CD14-positive monocyte (primary cell): ENCODE measurements around the gene TRIM59. TPM values are rescaled to one million over a fixed set of nuclear protein-coding genes. Genes with fewer than 3 reads are reported as not detected.

Experiments
- DNase-seq, 3 donors: peaks; one replicate each; pipeline ENCODE4 v3.0.0-alpha.2; 2011 to 2022
- H2AFZ ChIP-seq: 2 replicates; pipeline ENCODE4 v1.6.0; 2012; ENCODE audit warnings: mild to moderate bottlenecking, low read depth, low read length, inconsistent platforms; ENCODE audit not compliant: insufficient read depth, poor library complexity, severe bottlenecking
- H3K27ac ChIP-seq, 2 donors: 1 replicate in 1 of 2; 2 replicates in 1 of 2; pipeline ENCODE4 v1.5.1; 2012 to 2013; ENCODE audit warnings: low read length in 2 of 2, control low read depth in 1 of 2, inconsistent platforms in 1 of 2, low read depth in 1 of 2, mild to moderate bottlenecking in 1 of 2
- H3K27me3 ChIP-seq, 2 donors: one replicate each; pipeline versions ENCODE4 v1.6.0 to v1.6.1; 2011 to 2013; ENCODE audit warnings: low read length in 2 of 2; ENCODE audit not compliant: control insufficient read depth in 2 of 2, insufficient read depth in 2 of 2
- H3K36me3 ChIP-seq, 2 donors: replicated peaks in 1 of 2; 1 replicate in 1 of 2; 2 replicates in 1 of 2; pipeline versions ENCODE4 v1.5.1 to v1.6.1; 2012 to 2013; ENCODE audit warnings: low read length in 2 of 2, control low read depth in 1 of 2, inconsistent platforms in 1 of 2, mild to moderate bottlenecking in 1 of 2; ENCODE audit not compliant: insufficient read depth in 2 of 2, control insufficient read depth in 1 of 2
- H3K4me1 ChIP-seq, 2 donors: 1 replicate in 1 of 2; 2 replicates in 1 of 2; pipeline versions ENCODE4 v1.5.1 to v1.6.1; 2012 to 2013; ENCODE audit warnings: low read length in 2 of 2, control low read depth in 1 of 2, inconsistent platforms in 1 of 2, mild to moderate bottlenecking in 1 of 2, moderate library complexity in 1 of 2; ENCODE audit not compliant: insufficient read depth in 2 of 2, control insufficient read depth in 1 of 2
- H3K4me2 ChIP-seq: replicated peaks from 2 replicates; pipeline ENCODE3; 2012; ENCODE audit warnings: low read length, moderate library complexity, mild to moderate bottlenecking; ENCODE audit not compliant: poor library complexity, severe bottlenecking; ENCODE audit errors: extremely low read depth
- H3K4me3 ChIP-seq, 3 experiments: fragments of 200-600 bp in 1 of 3; sonication (generic) in 1 of 3; replicated peaks in 1 of 3; 1 replicate in 2 of 3; 2 replicates in 1 of 3; pipeline ENCODE4 v1.5.1; 2011 to 2013; ENCODE audit warnings: low read length in 3 of 3, mild to moderate bottlenecking in 3 of 3, control low read depth in 2 of 3, low read depth in 2 of 3, inconsistent platforms in 1 of 3, moderate library complexity in 1 of 3
- H3K79me2 ChIP-seq: 2 replicates; pipeline ENCODE4 v1.6.0; 2012; ENCODE audit warnings: mild to moderate bottlenecking, control low read depth, inconsistent platforms, low read length, moderate library complexity; ENCODE audit not compliant: insufficient read depth
- H3K9ac ChIP-seq: 2 replicates; pipeline ENCODE4 v1.6.0; 2017; ENCODE audit warnings: low read length, mild to moderate bottlenecking; ENCODE audit not compliant: insufficient read depth, poor library complexity, severe bottlenecking
- H3K9me3 ChIP-seq, 2 donors: replicated peaks in 1 of 2; 1 replicate in 1 of 2; 2 replicates in 1 of 2; pipeline versions ENCODE4 v1.5.1 to v1.6.1; 2012 to 2013; ENCODE audit warnings: low read length in 2 of 2, control low read depth in 1 of 2; ENCODE audit not compliant: control insufficient read depth in 1 of 2, insufficient read depth in 1 of 2
- H4K20me1 ChIP-seq: 2 replicates; pipeline ENCODE4 v1.6.0; 2012; ENCODE audit warnings: mild to moderate bottlenecking, low read length, control low read depth, moderate library complexity; ENCODE audit not compliant: insufficient read depth
- H3K27ac Mint-ChIP-seq, 7 donors: one replicate each; pipeline ENCODE4 v1.8.0; 2020; ENCODE audit warnings: mild to moderate bottlenecking in 7 of 7, mixed read lengths in 7 of 7, moderate library complexity in 6 of 7, inconsistent platforms in 2 of 7
- H3K27me3 Mint-ChIP-seq, 3 donors: one replicate each; pipeline ENCODE4 v1.8.0; 2021 to 2022; ENCODE audit warnings: low read depth in 3 of 3, mild to moderate bottlenecking in 3 of 3, mixed read lengths in 3 of 3, moderate library complexity in 3 of 3, inconsistent platforms in 1 of 3
- H3K36me3 Mint-ChIP-seq, 2 donors: one replicate each; pipeline ENCODE4 v1.8.0; 2020; ENCODE audit warnings: mixed read lengths in 2 of 2, inconsistent platforms in 1 of 2, mild to moderate bottlenecking in 1 of 2
- H3K4me1 Mint-ChIP-seq: one replicate; pipeline ENCODE4 v1.8.0; 2020; ENCODE audit warnings: mild to moderate bottlenecking, mixed read lengths
- H3K4me3 Mint-ChIP-seq, 2 donors: one replicate each; pipeline ENCODE4 v1.8.0; 2020; ENCODE audit warnings: mild to moderate bottlenecking in 2 of 2, mixed read lengths in 2 of 2, moderate library complexity in 1 of 2
- H3K9me3 Mint-ChIP-seq, 7 donors: one replicate each; pipeline ENCODE4 v1.8.0; 2020 to 2022; ENCODE audit warnings: mixed read lengths in 7 of 7, mild to moderate bottlenecking in 6 of 7, moderate library complexity in 6 of 7, inconsistent platforms in 2 of 7
- WGBS: methylation state at CpG from one replicate; pipeline ENCODE4 v1.1.5; 2013; ENCODE audit warnings: missing lambda C conversion rate; ENCODE audit not compliant: insufficient coverage; 5-methylcytosine and 5-hydroxymethylcytosine counted together
- intact Hi-C, 2 donors: fragments of 100-400 bp; cut with micrococcal nuclease; formaldehyde crosslinking; loops; one replicate each; pipeline versions ENCODE4 v1.15.0 to v1.15.1; 2023
- polyA minus RNA-seq: library from RNA; depleted of rRNA, polyadenylated mRNA; stranded (reverse); fragments of >200 nt; gene quantifications from 2 replicates; pipeline ENCODE4 v1.2.3, GENCODE V29; 2012
- polyA plus RNA-seq, 3 donors: library from polyadenylated mRNA; depleted of rRNA in 1 of 3; unstranded in 2 of 3; stranded (reverse) in 1 of 3; fragments of 300-500 nt in 2 of 3; fragments of >200 nt in 1 of 3; fragmentation: Illumina TruSeq in 2 of 3; gene quantifications; 1 replicate in 2 of 3; 2 replicates in 1 of 3; pipeline ENCODE4 v1.2.3, GENCODE V29; 2012 to 2021
- total RNA-seq, 12 experiments: library from RNA in 1 of 12; stranded (reverse) in 1 of 12; fragments of 120-200 nt in 1 of 12; gene quantifications; one replicate each; pipeline ENCODE4 v1.2.4 and lab custom pipeline; 2013 to 2026; ENCODE audit warnings: mixed read lengths in 6 of 12, inconsistent platforms in 1 of 12
- TF ChIP-seq, protein P1 (sequence below): fragments of 200-600 bp; IDR thresholded peaks from one replicate; pipeline ENCODE4 v1.8.0; 2022; ENCODE audit warnings: antibody characterized with exemption, mild to moderate bottlenecking

Gene TRIM59, protein sequence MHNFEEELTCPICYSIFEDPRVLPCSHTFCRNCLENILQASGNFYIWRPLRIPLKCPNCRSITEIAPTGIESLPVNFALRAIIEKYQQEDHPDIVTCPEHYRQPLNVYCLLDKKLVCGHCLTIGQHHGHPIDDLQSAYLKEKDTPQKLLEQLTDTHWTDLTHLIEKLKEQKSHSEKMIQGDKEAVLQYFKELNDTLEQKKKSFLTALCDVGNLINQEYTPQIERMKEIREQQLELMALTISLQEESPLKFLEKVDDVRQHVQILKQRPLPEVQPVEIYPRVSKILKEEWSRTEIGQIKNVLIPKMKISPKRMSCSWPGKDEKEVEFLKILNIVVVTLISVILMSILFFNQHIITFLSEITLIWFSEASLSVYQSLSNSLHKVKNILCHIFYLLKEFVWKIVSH
- 4.3 TPM for total RNA-seq (2013)
- polyA plus RNA-seq (1 to 10 TPM; 2.5 to 4.2 (median 4.2) TPM), polyA minus RNA-seq (1.5 and 2.1 TPM in 2 replicates), total RNA-seq (lab: John Stamatoyannopoulos, UW) (0.81 to 9.2 (median 6.5) reads per million in 11 experiments)

DNA sequence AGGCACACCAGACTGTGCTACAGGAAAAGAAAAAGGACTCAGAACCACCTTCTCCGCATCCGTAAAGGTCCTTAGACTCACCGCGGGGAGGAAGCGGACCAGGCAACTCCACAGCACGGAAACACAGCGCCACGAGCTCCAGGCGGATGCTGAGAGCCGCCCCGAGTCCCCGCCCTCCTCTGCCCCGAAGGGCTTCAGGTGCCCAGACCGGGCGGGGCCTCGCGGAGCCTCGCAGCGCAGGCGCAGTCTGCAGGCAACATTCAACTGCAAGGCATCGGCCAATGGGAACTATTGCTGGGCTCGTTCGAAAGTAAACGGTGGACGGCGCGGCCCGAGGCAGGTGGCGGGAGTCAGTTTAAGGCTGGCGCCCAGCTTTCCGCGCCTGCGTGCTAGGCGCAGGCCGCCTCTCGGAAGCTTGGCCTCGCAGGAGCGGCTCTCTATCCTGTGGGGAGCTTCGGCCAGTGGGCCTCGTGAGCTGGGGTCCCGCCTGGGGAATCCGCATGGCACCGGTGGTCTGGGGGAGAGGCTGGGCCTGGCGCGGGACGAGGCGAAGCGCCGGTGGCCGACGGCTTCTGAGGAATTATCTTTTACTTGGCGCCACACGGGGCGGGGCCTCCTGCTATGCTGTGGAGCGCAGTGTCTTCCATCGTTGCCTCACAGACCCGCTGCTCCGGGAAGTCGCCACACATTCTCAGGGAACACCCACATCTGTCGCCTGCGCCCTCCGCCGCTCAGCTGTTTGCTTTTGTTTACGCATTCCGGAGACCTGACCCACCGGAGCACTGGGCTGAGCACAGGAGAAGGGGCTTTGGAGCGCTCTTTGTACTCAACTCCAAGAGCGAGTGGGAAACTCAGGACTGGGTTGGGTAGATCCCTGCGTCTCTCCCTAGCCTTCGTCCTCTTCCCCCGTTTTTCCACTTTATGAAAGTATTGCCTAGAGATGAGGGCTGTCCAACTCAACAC lies at the start of gene TRIM59:
Gene TRIM59, minus strand, starts transcription at position 151 of the 963 bp plus-strand sequence. CDS start 10,603 bp downstream, outside the sequence.
- Histone ChIP-seq H3K36me3 (no peaks in the 10 kb centered on the region), H3K4me3 (peak within 1 kb of the TSS; percentile 63 to 83 (median 80)), H3K27ac (peak within 1 kb of the TSS; percentile 68 to 82), H3K27me3 (no peaks in the 10 kb centered on the region), H4K20me1 (no peaks in the 10 kb centered on the region), H3K79me2 (peaks cover 46% of the 10 kb centered on the region), H3K4me1 (peaks cover 16 to 30% of the 10 kb centered on the region in 2 donors), H3K9ac (peak within 1 kb of the TSS; percentile 73), H3K9me3 (no peaks in the 10 kb centered on the region), H3K4me2 (peak within 1 kb of the TSS; percentile 82), H2AFZ (peak within 1 kb of the TSS; percentile 92)
- Mint-ChIP-seq H3K27me3 (peaks cover 0 to 9% (median 4%) of the 10 kb centered on the region in 3 donors), H3K9me3 (peaks cover 0 to 14% (median 6%) of the 10 kb centered on the region in 7 donors), H3K36me3 (peaks cover 4 to 6% of the 10 kb centered on the region in 2 donors), H3K4me1 (peaks cover 26% of the 10 kb centered on the region), H3K4me3 (peak within 1 kb of the TSS; percentile 94 to 95), H3K27ac (peak within 1 kb of the TSS; percentile 84 to 95 (median 91))
- WGBS, result 10% methylated on average over 58 of the region's 71 CpGs
- DNase-seq, result peak; percentile 92 to 95 (median 94)
- intact Hi-C loops, result loop anchor here in 1 of 2 donors (5.0 kb wide), 1 partner anchor 48 kb away; no protein-coding TSS in a partner anchor
- TF ChIP-seq, protein P1, sequence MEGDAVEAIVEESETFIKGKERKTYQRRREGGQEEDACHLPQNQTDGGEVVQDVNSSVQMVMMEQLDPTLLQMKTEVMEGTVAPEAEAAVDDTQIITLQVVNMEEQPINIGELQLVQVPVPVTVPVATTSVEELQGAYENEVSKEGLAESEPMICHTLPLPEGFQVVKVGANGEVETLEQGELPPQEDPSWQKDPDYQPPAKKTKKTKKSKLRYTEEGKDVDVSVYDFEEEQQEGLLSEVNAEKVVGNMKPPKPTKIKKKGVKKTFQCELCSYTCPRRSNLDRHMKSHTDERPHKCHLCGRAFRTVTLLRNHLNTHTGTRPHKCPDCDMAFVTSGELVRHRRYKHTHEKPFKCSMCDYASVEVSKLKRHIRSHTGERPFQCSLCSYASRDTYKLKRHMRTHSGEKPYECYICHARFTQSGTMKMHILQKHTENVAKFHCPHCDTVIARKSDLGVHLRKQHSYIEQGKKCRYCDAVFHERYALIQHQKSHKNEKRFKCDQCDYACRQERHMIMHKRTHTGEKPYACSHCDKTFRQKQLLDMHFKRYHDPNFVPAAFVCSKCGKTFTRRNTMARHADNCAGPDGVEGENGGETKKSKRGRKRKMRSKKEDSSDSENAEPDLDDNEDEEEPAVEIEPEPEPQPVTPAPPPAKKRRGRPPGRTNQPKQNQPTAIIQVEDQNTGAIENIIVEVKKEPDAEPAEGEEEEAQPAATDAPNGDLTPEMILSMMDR, result no peak

DNA sequence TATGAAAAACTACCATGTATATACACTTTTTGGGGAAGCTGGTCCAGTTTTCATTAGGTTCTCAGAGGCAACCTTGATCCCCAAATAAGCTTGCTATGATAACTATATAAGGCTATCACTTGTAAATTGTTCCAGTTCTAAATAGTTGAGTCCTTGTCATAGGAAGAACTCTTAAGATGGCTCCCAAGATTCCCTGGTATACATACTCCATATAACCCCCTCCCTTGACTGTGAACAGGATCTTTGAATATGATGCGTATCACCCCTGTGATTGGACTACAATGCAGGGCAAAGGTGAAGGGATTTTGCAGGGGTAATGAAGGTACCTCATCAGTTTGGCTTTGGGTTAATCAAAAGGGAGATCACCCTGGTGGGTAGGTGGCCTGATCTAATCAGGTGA lies 48.6 kb upstream of the TRIM59 start:
- Histone ChIP-seq H3K9ac (no peak overlapping the region), H4K20me1 (no peaks in the 10 kb centered on the region), H3K27ac (no peak overlapping the region), H3K4me3 (no peak overlapping the region), H2AFZ (no peak overlapping the region), H3K4me1 (no peaks in the 10 kb centered on the region), H3K9me3 (no peaks in the 10 kb centered on the region), H3K36me3 (peaks cover 35 to 56% of the 10 kb centered on the region in 2 donors), H3K27me3 (no peaks in the 10 kb centered on the region), H3K79me2 (no peaks in the 10 kb centered on the region), H3K4me2 (no peak overlapping the region)
- Mint-ChIP-seq H3K36me3 (peaks cover 38 to 43% of the 10 kb centered on the region in 2 donors), H3K27ac (no peak overlapping the region), H3K4me1 (no peaks in the 10 kb centered on the region), H3K4me3 (no peak overlapping the region), H3K9me3 (peaks cover 0 to 2% (median 0%) of the 10 kb centered on the region in 7 donors), H3K27me3 (no peaks in the 10 kb centered on the region)
- DNase-seq, result no peak
- WGBS, result no CpG with 5 or more reads among the region's 1 CpG
- intact Hi-C loops, result no loop called here
- TF ChIP-seq, protein P1, result no peak
